ENCODE measurements around the gene HSP90AB1. TPM values are rescaled to one million over a fixed set of nuclear protein-coding genes. Genes with fewer than 3 reads are reported as not detected.

The HSP90AB1 gene
- total RNA-seq, 1 experiment from 2014 or later = 1,986 TPM

- Histone ChIP-seq H3K56ac (ENCODE audit: insufficient read length, low read depth, low read length) (no peak overlapping the region), H3K23me2 (ENCODE audit: insufficient read length, low read depth, low read length, poor library complexity, severe bottlenecking) (peaks cover 10% of the 10 kb centered on the region), H3T11ph (ENCODE audit: low read length) (no peak overlapping the region), H2AK5ac (ENCODE audit: insufficient read length, low read length) (no peak overlapping the region), H4K5ac (ENCODE audit: insufficient read length, low read depth, low read length) (no peak overlapping the region), H2BK120ac (ENCODE audit: low read depth, low read length, poor library complexity, severe bottlenecking) (no peak overlapping the region), H3K9me3 (ENCODE audit: control insufficient read depth, low read depth, low read length) (no peaks in the 10 kb centered on the region), H4K91ac (ENCODE audit: insufficient read length, low read depth, low read length) (no peak overlapping the region), H3K9ac (ENCODE audit: extremely low read depth, insufficient read length, low read length) (peak overlapping the region; percentile 98), H2BK20ac (ENCODE audit: low read depth, low read length, poor library complexity, severe bottlenecking) (no peak overlapping the region), H3K23ac (ENCODE audit: insufficient read length, low read depth, low read length) (no peak overlapping the region), H3K27ac (ENCODE audit: insufficient read length, low read depth, low read length) (no peak overlapping the region), H3K79me1 (ENCODE audit: insufficient read depth, low read depth, low read length, poor library complexity, severe bottlenecking) (no peaks in the 10 kb centered on the region), H3K79me2 (ENCODE audit: insufficient read depth, low read length) (peaks cover 27% of the 10 kb centered on the region), H4K8ac (replicated peaks; ENCODE audit: insufficient read length, low read depth, low read length) (no peak overlapping the region), H3K4me1 (ENCODE audit: insufficient read depth, low read length) (peaks cover 12% of the 10 kb centered on the region; the same call in 1 of the 2 replicates), H3K27me3 (ENCODE audit: insufficient read depth, low read length) (no peaks in the 10 kb centered on the region), H2BK12ac (ENCODE audit: insufficient read length, low read depth, low read length) (no peak overlapping the region), H3K4me2 (ENCODE audit: insufficient read depth, insufficient read length, low read length) (peak overlapping the region; percentile 76), H4K20me1 (ENCODE audit: control insufficient read depth, insufficient read depth, insufficient read length) (no peaks in the 10 kb centered on the region), H3K14ac (ENCODE audit: insufficient read depth, low read length) (no peak overlapping the region), H3K18ac (ENCODE audit: insufficient read length, low read depth, low read length) (no peak overlapping the region), H2AFZ (ENCODE audit: low read length) (no peak overlapping the region), H3K4ac (ENCODE audit: low read depth, low read length) (no peak overlapping the region), H2BK15ac (ENCODE audit: low read depth, low read length) (no peak overlapping the region), H2BK5ac (ENCODE audit: insufficient read length, low read length) (no peak overlapping the region)
- H3K36me3 Mint-ChIP-seq (ENCODE audit: insufficient read depth in 1 of 3, low read depth in 3 of 3) = peaks cover 61 to 68% (median 66%) of the 10 kb centered on the region in 3 experiments
- H3K27ac Mint-ChIP-seq = peak overlapping the region; percentile 97 to 100 (median 98); a peak in 6 of 7 replicates
- DNase-seq = no peak
- peaks cover 3 to 4% of the 10 kb centered on the region in 2 experiments; a peak in 3 of 5 replicates for H3K9me3 Mint-ChIP-seq
- H3K4me3 Mint-ChIP-seq = peak overlapping the region; percentile 99 to 100
- WGBS (ENCODE audit: extremely low coverage, insufficient read length, low lambda C conversion rate) = no CpG with 5 or more reads among the region's 1 CpG
- H3K27me3 Mint-ChIP-seq (ENCODE audit: low read depth) = peaks cover 9% of the 10 kb centered on the region
- no peak for TF ChIP-seq CTCF (conservative IDR thresholded peaks at IDR 0.05)
- H3K4me1 Mint-ChIP-seq = peaks cover 44 to 46% of the 10 kb centered on the region in 2 experiments
Observed at GRCh38 chr6:44248579-44248978, 1.7 kb downstream of the HSP90AB1 start.
